ENCODE measurements around the gene SHMT2. TPM values are rescaled to one million over a fixed set of nuclear protein-coding genes. Genes with fewer than 3 reads are reported as not detected.
"Not testable (repeated sequence)": the region's sequence is repeated elsewhere in the genome, so short reads cannot be mapped to it uniquely, and the experiment has no call there.

The SHMT2 gene
- total RNA-seq, 1 donor from 2014 or later: 197 TPM

- no peaks in the 10 kb centered on the region for H3K9me3 ChIP-seq (ENCODE audit: insufficient read depth, low read depth, low read length)
Observed at GRCh38 chr12:57273516-57273915, 44.0 kb downstream of the SHMT2 start.

GRCh38 chr12:57276233-57276632 is 46.7 kb downstream of the SHMT2 start:
- H3K27me3 Mint-ChIP-seq (ENCODE audit: low read depth, unreplicated experiment); DNase-seq (ENCODE audit: low read depth); H3K79me2 ChIP-seq (ENCODE audit: insufficient read depth, low read length); H3K36me3 Mint-ChIP-seq (ENCODE audit: low read depth, unreplicated experiment); H3K27me3 ChIP-seq (ENCODE audit: insufficient read depth, low read length); H2AFZ ChIP-seq (ENCODE audit: low read depth, low read length); H3K4me3 Mint-ChIP-seq (ENCODE audit: unreplicated experiment); H3K27ac ChIP-seq (ENCODE audit: low read depth, low read length); H3K36me3 ChIP-seq (ENCODE audit: insufficient read depth, low read length); H3K4me3 ChIP-seq (ENCODE audit: insufficient read depth, low read depth, low read length); H3K9me3 Mint-ChIP-seq (ENCODE audit: unreplicated experiment); H4K20me1 ChIP-seq (ENCODE audit: insufficient read depth, low read length); H3K9ac ChIP-seq (ENCODE audit: low read length); FAIRE-seq; H3K4me2 ChIP-seq (ENCODE audit: low read length); H3K9me3 ChIP-seq (ENCODE audit: insufficient read depth, low read depth, low read length); H3K27ac Mint-ChIP-seq (ENCODE audit: unreplicated experiment): not testable (repeated sequence)
- H3K4me1 Mint-ChIP-seq (ENCODE audit: low read depth, unreplicated experiment): peaks cover 34% of the 10 kb centered on the region
- H3K4me1 ChIP-seq (ENCODE audit: insufficient read depth, low read length): peaks cover 20% of the 10 kb centered on the region

More at GRCh38 chr12:57273516-57273915, 44.0 kb downstream of the SHMT2 start:
- Histone ChIP-seq H3K4me2 (ENCODE audit: low read length) (no peak overlapping the region), H3K27ac (ENCODE audit: low read depth, low read length) (no peak overlapping the region), H3K4me3 (ENCODE audit: insufficient read depth, low read depth, low read length) (no peak overlapping the region), H3K36me3 (ENCODE audit: insufficient read depth, low read length) (peaks cover 11% of the 10 kb centered on the region), H3K9ac (ENCODE audit: low read length) (no peak overlapping the region), H4K20me1 (ENCODE audit: insufficient read depth, low read length) (no peaks in the 10 kb centered on the region), H3K27me3 (ENCODE audit: insufficient read depth, low read length) (no peaks in the 10 kb centered on the region), H2AFZ (ENCODE audit: low read depth, low read length) (no peak overlapping the region), H3K79me2 (ENCODE audit: insufficient read depth, low read length) (no peaks in the 10 kb centered on the region), H3K4me1 (ENCODE audit: insufficient read depth, low read length) (peaks cover 3% of the 10 kb centered on the region)
- no peak for TF ChIP-seq EZH2 (IDR thresholded peaks at IDR 0.05; ENCODE audit: insufficient read depth, low read length)
- TF ChIP-seq, protein P1, sequence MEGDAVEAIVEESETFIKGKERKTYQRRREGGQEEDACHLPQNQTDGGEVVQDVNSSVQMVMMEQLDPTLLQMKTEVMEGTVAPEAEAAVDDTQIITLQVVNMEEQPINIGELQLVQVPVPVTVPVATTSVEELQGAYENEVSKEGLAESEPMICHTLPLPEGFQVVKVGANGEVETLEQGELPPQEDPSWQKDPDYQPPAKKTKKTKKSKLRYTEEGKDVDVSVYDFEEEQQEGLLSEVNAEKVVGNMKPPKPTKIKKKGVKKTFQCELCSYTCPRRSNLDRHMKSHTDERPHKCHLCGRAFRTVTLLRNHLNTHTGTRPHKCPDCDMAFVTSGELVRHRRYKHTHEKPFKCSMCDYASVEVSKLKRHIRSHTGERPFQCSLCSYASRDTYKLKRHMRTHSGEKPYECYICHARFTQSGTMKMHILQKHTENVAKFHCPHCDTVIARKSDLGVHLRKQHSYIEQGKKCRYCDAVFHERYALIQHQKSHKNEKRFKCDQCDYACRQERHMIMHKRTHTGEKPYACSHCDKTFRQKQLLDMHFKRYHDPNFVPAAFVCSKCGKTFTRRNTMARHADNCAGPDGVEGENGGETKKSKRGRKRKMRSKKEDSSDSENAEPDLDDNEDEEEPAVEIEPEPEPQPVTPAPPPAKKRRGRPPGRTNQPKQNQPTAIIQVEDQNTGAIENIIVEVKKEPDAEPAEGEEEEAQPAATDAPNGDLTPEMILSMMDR (IDR thresholded peaks at IDR 0.05; ENCODE audit: insufficient read depth, low read depth, low read length): no peak
- H3K4me1 Mint-ChIP-seq (ENCODE audit: low read depth, unreplicated experiment): peaks cover 14% of the 10 kb centered on the region
- H3K9me3 Mint-ChIP-seq (ENCODE audit: unreplicated experiment): no peaks in the 10 kb centered on the region
- no peak overlapping the region for H3K27ac Mint-ChIP-seq (ENCODE audit: unreplicated experiment)
- DNase-seq (ENCODE audit: low read depth) (no peak), FAIRE-seq (no peak)
- H3K36me3 Mint-ChIP-seq (ENCODE audit: low read depth, unreplicated experiment): peaks cover 7% of the 10 kb centered on the region
- no peaks in the 10 kb centered on the region for H3K27me3 Mint-ChIP-seq (ENCODE audit: low read depth, unreplicated experiment)
- no peak overlapping the region for H3K4me3 Mint-ChIP-seq (ENCODE audit: unreplicated experiment)

- H3K9ac ChIP-seq (ENCODE audit: low read length): no peak overlapping the region
- H2AFZ ChIP-seq (ENCODE audit: low read depth, low read length): no peak overlapping the region
- no peaks in the 10 kb centered on the region for H3K79me2 ChIP-seq (ENCODE audit: insufficient read depth, low read length)
- H3K36me3 ChIP-seq (ENCODE audit: insufficient read depth, low read length): peaks cover 2% of the 10 kb centered on the region
- Mint-ChIP-seq H3K4me1 (ENCODE audit: low read depth, unreplicated experiment) (peaks cover 34% of the 10 kb centered on the region), H3K27me3 (ENCODE audit: low read depth, unreplicated experiment) (no peaks in the 10 kb centered on the region), H3K4me3 (ENCODE audit: unreplicated experiment) (no peak overlapping the region), H3K9me3 (ENCODE audit: unreplicated experiment) (no peaks in the 10 kb centered on the region), H3K27ac (ENCODE audit: unreplicated experiment) (no peak overlapping the region), H3K36me3 (ENCODE audit: low read depth, unreplicated experiment) (peaks cover 3% of the 10 kb centered on the region)
- H3K27ac ChIP-seq (ENCODE audit: low read depth, low read length): no peak overlapping the region
- no peaks in the 10 kb centered on the region for H3K27me3 ChIP-seq (ENCODE audit: insufficient read depth, low read length)
- no peaks in the 10 kb centered on the region for H3K9me3 ChIP-seq (ENCODE audit: insufficient read depth, low read depth, low read length)
- FAIRE-seq: no peak
- peaks cover 21% of the 10 kb centered on the region for H3K4me1 ChIP-seq (ENCODE audit: insufficient read depth, low read length)
- no peak overlapping the region for H3K4me3 ChIP-seq (ENCODE audit: insufficient read depth, low read depth, low read length)
- TF ChIP-seq, protein P1 (IDR thresholded peaks at IDR 0.05; ENCODE audit: insufficient read depth, low read depth, low read length): peak; percentile 42
- TF ChIP-seq EZH2 (IDR thresholded peaks at IDR 0.05; ENCODE audit: insufficient read depth, low read length): no peak
- H3K4me2 ChIP-seq (ENCODE audit: low read length): no peak overlapping the region
- no peak for DNase-seq (ENCODE audit: low read depth)
- no peaks in the 10 kb centered on the region for H4K20me1 ChIP-seq (ENCODE audit: insufficient read depth, low read length)
Observed at GRCh38 chr12:57276935-57277563, 47.5 kb downstream of the SHMT2 start.
